Stimulated activated CD4-positive, alpha-beta T cell treated with anti-CD3 and anti-CD28 coated beads, Interleukin-1b, Interleukin-23, amount 100 ng/mL, for 4 hours (primary cell): ENCODE measurements around the gene COG3.

Experiments
- DNase-seq, 2 donors: peaks; one replicate each; pipeline ENCODE4 v3.0.0-alpha.2; 2020; ENCODE audit warnings: low read depth in 2 of 2

The COG3 gene

GRCh38 chr13:45446181-45446580 is 18.6 kb upstream of the COG3 start:
- no peak for DNase-seq

DNA sequence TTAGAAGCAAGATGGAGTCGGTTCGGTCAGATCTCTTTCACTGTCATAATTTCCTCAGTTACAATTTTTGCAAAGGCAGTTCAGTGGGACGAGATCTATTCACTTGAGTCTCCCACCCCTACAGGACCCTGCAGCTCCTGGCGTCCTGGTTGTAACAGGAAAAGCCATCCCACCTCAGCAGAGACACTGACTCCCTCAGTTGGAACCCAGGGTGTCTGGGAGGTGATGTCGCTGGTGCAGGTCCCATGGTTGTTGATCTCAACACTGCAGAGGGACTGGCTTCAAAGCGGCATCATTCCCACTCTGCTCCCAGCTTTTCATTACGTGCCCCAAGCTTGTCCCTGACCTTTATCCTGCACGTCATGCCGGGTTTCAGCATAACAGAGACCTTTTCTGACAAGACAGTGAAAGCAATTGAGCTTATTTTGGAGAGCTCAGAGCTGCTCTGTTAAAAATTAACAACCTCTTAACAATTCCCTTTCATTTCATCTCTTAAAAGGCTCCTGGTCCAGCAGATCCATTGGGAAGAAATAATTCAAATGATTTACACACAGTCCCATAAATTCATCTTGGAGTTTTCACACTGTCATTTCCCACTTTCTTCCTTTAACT is 17.6 kb upstream of the COG3 start:
- DNase-seq, result no peak

DNA sequence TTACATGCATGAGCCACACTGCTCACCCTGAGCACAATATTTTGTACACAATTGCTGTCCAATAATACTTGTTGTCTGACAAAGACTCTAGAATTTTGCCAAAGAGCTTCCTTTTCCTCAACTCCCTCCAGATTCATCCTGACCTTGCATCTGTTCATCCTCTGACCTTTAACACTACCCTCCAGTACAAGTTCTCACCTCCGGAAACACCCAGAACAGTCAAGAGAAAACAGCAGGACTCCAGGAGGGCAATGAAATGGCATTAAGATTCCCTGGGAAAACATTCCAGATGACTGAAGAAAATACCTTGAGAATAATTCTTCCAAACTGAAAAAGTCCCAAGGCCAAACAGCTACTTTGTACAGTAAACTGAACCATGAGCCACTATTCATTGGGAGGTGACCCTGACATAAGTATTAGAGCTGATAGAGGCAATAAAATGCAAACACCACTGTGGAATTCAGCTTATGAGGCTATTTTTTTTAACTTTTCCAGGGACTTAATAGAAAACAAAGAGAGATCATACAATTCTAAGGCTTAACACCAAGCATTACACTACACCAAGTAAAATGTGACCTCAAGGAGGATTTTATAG is 15.7 kb upstream of the COG3 start:
- DNase-seq, result no peak

DNA sequence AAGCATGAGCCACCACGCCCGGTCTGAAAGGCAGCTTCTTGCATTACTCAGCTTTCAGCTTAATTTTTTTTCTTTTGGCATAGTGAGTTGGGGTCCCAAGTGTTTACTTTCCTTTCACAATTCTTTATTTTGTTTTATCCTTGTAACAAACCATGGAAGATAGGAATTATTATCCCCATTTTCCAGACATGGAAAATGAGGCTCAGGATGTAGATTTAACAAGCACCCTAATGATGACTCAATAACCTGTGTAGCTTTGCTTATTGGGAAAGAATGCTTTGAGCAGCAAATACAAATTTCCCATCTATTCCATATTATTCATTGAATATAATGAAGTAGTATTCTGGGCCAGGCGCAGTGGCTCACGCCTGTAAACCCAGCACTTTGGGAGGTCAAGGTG is 13.5 kb upstream of the COG3 start:
- no peak for DNase-seq

- DNase-seq, result no peak
Measured at GRCh38 chr13:45454204-45454603, 10.5 kb upstream of the COG3 start.

DNA sequence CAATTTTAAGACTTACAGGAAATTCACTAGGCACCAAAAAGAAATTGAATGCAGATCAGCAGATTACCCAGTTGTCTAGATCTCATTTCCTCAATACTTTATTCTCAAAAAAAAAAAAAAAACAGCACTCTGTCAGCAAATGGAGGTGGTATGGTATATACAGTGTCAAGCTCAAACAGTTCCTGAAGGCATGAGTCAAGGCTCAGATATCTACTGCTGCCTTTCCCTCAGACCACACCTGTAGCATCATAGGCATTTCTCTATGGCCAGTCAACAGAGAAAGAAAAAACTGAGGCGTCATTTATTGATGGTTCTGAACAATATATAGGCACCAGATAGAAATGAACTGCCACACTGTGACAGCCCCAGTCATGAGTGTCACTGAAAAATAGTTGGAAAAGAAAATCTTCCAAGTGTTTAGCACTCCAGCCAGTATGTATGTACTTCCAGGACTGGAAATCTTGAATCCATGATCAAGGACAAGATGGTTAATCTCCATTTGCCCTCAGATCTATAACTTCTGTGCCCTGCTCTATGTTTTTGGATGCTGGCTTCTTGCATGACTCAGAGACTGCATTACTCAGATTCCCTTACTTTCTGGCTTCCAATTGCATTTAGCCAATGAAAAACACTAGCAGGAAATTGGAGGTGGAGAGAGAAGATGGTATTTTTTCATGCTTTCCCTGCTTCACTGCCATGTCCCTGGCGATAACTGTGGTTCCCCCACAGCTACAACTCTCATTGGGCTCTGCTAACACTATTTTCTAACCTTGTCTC is 8.4 kb upstream of the COG3 start:
- no peak for DNase-seq

DNA sequence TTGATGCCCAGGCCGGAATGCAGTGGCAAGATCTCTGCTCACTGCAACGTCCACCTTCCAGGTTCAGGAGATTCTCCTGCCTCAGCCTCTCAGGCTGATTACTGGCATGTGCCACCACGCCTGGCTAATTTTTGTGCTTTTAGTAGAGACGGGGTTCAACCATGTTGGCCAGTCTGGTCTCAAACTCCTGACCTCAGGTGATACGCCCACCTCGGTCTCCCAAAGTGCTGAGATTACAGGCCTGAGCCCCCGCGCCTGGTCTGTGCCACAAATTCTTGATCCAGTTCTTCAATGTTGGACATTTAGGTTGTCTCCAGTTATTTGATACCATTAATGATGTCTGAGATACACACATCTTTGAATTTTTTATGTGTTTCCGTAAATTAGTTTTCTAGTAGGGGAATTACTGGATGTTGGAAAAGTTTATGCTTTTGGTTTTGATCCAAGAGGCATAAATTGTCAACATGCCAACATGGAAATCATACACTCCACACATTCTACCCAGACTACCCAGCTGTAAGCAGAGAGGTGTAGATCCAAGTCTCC is 525 bp upstream of the COG3 start:
- no peak for DNase-seq

DNA sequence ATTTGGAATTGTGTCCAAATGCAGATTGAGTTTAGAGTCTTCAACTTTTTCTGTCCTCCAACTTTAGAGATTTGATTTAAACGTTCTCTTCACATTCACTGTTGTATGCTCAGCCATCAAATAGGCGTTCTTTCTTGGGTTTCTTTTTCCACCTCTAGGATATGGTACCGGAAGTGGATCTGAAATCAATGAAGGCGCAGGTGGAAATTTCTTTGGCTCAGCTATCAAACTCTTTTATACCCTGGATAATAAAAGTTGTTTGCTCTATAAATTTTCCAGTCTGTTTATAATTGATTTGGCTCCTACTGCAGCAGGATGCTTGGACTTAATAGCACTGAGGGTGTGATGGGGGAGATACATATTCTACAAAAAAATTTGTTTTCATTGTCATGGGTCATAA is 1.6 kb downstream of the COG3 start:
- DNase-seq, result no peak

GRCh38 chr13:45468635-45469034 is 3.9 kb downstream of the COG3 start:
- no peak for DNase-seq

GRCh38 chr13:45472171-45472705 is 7.5 kb downstream of the COG3 start:
- no peak for DNase-seq

GRCh38 chr13:45473627-45474026 is 8.9 kb downstream of the COG3 start:
- no peak for DNase-seq

DNA sequence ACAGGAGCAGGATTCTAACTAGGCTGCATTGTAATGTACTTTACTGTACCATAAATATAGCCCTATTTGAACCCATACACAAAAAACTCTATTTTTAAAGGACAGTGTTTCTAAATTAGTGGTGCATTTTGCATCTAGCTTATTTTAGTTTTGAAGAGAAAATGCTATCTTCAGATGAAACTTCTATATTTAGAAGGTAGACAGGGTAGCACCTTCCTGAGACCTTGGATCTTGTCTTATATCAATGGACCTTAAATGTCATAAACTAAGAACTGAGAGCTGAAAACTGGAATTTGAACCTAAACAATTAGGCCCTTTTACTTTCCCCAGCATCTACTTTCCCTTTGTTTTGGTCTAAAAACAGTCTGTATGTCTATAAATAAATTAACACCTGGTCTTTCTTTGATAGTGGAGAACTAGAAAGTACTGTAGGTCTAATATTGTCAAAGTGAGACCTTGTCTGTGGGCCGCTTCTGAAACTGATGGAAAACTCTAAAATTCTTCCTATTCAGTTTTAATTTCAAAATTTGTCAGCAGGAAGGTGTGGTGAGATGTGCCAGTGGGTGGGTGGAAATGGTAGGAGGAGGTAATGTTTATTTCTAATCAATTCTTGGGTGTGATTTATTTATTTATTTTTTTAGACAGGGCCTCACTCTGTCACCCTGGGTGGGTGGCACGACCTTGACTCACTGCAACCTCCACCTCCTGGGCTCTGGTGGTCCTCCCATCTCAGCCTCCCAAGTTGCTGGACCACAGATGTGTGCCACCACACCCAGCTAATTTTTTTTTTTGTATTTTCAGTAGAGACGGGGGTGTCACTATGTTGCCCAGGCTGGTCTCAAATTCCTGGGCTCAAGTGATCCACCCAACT is 10.1 kb downstream of the COG3 start:
- DNase-seq, result no peak

GRCh38 chr13:45479661-45480060 is 14.9 kb downstream of the COG3 start:
- no peak for DNase-seq

DNA sequence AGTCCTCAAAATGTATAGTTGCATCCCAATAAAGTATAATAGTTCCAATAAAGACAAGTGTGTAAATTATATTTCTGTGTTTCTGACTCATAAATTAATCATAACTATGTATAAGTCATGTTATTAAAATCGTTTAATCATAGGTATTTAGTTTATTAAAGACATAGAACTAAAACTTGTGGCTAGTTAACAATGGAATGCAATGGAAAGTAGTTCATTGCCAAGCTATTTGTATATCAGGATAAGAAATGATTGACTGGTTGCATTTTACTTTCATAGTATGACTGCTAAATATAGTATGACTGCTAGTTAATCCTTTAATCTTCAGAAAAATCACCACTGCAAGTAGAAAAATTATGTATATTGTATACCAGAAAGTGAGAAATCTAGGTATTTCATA is 16.9 kb downstream of the COG3 start:
- no peak for DNase-seq

- no peak for DNase-seq
Measured at GRCh38 chr13:45482571-45483173, 17.9 kb downstream of the COG3 start.

DNA sequence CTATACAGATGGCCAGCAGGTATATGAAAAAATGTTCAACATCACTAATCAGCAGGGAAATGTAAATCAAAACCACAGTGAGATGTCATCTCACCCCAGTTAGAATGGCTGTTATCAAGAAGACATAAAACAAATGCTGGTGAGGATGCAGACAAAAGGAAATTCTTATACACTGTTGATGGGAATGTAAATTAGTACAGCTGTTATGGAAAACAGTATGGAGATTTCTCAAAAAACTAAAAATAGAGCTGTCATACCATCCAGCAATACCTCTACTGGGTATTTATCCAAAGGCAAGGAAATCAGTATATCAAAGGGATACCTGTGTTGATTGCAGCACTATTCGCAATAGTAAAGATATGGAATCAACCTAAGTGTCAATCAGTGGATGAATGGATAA is 22.9 kb downstream of the COG3 start:
- DNase-seq, result no peak

DNA sequence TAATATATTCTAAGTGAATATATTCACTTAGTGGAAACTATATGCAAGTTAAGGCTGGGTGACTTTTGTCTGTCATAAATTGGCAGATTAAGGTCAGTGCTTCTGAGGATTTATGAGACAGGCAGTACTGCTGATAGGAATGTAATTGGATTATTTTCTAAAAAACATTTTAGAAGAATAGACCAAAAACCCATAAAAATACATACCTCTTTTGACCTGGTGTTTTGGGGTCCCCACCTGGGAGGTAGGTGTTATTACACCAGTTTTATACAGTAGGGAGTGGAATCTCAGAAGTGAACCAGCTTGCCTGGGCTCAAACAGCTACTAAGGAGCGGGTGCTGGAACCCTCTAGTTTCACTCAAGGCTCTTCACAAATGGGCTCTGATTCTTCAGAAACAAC is 25.3 kb downstream of the COG3 start:
- DNase-seq, result no peak

- DNase-seq, result no peak
Measured at GRCh38 chr13:45492538-45492937, 27.8 kb downstream of the COG3 start.

- DNase-seq, result no peak
Measured at GRCh38 chr13:45496942-45497341, 32.2 kb downstream of the COG3 start.

- DNase-seq, result no peak
Measured at GRCh38 chr13:45500492-45501174, 35.9 kb downstream of the COG3 start.

DNA sequence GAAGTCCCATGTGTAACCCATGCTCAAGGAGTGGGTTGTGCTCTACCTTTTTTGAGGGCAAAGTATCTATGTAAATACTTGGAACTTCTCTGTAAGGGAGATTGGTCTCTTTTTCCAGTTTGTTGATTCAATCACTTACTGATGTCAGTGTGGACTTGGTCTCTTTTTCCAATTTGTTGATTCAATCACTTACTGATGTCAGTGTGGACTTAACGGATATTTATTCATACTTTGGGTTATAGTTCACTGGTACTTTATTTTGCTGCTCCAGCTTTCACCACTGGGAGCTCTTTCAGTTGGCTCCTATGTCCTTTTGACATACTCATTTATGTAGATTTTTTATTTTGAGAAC is 36.4 kb downstream of the COG3 start:
- no peak for DNase-seq
